Measurements from ENCODE around the gene PLCG2.
"Not testable (repeated sequence)": the region's sequence is repeated elsewhere in the genome, so short reads cannot be mapped to it uniquely, and the experiment has no call there.

The PLCG2 gene

GRCh38 chr16:81755915-81756614 is 23.0 kb upstream of the PLCG2 start:
- no peak for DNase-seq

GRCh38 chr16:81756615-81757356 is 22.3 kb upstream of the PLCG2 start:
- no peak for DNase-seq

DNA sequence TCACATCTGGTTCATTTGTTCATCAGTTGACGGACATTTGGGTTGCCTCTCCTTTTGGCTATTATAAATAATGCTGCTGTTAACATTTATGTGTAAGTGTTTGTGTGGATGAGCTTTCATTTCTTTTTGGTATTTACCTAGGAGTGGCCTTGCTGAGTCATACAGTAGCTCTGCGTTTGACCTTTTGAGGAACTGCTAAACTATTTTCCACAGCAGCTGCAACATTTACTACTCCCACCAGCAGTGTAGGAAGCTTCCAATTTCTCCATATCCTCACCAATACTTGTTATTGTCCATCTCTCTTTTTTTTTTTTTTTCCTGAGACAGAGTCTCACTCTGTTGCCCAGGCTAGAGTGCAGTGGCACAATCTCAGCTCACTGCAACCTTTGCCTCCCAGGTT is 20.7 kb upstream of the PLCG2 start:
- DNase-seq = no peak

GRCh38 chr16:81762322-81762721 is 16.8 kb upstream of the PLCG2 start:
- not testable (repeated sequence) for DNase-seq

DNA sequence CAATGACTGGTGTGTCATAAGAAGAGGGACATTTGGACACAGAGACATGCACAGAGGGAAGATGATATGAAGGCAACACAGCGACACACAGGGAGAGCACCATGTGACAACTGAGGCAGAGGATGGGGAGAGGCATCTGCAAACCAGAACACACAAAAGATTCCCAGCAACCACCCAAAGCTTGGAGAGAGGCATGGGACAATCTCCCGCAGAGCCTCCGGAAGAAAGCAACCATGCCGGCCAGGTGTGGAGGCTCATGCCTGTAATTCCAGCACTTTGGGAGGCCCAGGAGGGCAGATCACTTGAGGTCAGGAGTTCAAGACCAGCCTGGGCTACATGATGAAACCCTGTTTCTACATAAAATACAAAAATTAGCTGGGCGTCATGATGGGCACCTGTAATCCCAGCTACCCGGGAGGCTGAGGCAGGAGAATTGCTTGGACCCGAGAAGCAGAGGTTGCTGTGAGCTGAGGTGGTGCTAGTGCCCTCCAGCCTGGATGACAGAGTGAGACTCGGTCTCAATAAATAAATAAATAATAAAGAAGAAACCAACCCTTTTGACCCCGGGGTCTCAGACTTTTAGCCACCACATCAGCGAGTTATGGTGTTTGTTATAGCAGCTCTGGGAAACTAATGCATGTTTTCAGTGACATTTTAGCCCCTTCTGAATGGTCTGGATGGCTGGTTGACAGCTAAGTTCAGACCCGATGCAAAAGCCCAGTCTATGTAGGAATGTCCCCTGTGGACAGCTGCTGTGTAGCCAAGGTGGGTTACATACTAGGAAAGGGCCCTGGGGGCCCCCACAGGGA is 13.8 kb upstream of the PLCG2 start:
- no peak for DNase-seq

GRCh38 chr16:81765969-81766368 is 13.1 kb upstream of the PLCG2 start:
- no peak for DNase-seq

DNA sequence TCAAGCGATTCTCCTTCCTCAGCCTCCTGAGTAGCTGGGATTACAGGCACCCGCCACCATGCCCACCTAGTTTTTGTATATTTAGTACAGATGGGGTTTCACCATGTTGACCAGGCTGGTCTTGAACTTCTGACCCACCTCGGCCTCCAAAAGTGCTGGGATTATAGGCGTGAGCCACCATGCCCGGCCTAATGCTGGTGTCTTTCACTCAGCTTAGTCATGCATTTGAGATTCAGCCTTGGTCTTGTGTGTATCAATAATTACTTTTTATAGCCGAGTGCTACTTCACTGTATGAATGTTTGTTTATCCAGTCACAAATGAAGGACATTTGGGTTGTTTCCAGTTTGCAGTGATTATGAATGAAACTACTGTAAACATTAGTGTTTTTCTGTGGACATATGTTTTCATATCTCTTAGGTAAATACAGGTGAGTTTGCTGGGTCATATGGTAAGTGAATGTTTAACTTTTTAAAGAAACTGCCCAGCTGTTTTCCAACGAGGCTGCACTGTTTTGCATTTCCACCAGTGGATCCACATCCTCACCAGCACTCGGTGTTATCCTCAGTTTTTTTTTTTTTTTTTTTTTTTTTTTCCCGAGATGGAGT is 11.0 kb upstream of the PLCG2 start:
- no peak for DNase-seq

GRCh38 chr16:81770008-81770407 is 9.1 kb upstream of the PLCG2 start:
- no peak for DNase-seq

GRCh38 chr16:81774348-81774747 is 4.7 kb upstream of the PLCG2 start:
- no peak for DNase-seq

DNA sequence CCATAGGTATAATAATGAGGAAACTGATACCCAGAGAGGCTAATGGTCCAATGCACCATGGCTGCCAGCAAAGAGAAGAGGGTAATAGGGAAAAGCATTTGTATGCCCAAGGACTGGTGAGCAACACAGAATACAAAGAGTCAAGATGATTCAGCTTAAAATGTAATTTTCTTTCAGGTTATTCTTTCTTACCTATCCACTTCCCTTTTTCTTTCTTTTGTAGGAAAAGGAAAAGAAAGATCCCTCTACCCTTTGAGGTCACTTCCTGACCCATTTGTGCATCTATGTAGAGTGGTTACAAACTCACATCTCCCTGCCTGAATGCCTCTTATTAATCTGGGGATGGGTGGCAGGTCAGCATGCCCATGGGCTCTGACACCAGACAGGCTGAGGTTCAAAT is 3.5 kb upstream of the PLCG2 start:
- DNase-seq = no peak

- no peak for DNase-seq
Measured at GRCh38 chr16:81778231-81778630, 860 bp upstream of the PLCG2 start.

DNA sequence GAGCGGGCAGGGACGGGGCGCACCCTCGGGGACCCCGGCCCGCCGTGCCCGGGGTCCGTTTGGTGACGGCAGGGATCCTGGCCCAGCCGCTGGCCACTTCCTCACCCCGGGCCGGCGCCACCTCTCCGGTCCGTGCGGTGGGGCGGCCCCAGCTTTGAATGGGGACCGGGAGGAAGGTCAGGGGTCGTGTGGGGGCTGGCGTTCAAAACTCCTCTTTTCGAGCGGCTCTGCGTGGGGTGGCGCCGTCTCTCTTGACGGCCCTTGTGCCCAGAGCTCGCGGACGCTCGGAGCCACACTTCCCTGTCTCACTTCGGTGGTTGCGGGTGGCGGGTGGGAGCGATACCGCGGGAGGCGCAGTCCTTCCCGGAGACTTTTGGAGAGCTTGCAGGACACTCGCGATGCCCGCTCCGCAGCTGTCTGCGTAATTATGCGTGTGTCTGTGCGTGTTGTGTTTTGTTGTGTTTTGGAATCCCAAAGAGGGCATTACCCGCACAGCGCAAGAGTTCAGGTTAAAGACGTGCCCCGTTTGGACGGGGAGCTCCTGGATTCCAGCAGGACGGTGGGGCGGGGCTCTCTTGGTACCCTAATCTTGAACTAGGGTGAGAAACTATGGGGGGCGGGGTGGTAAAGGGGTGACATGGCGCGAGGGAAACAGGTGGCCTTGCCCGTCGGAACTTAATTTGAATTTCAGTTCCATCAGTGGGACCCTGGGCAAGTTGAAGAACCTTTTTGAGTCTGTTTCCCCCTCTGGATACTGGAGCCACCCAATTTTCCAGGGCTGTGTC is 637 bp downstream of the PLCG2 start:
- no peak for DNase-seq

- DNase-seq = no peak
Measured at GRCh38 chr16:81780350-81780749, 1.3 kb downstream of the PLCG2 start.

DNA sequence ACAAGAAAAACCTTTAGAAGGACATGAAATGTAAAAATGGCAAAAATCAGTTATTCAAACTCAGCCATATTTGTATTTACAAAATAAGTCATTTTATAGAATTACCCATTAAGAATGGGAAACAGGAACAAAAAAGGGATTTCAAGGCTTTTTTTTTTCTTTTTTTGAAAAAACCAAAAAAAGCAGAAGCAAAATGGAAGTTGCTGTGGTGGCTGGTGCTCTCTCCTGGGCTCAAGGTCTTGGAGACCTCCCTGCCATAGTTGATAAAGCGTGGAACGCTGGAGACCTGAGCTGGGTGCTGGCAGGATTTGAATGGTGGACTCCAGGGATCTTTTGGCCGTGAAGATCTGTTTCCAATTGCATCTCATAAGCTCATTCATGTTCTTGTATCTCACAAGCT is 3.1 kb downstream of the PLCG2 start:
- no peak for DNase-seq

DNA sequence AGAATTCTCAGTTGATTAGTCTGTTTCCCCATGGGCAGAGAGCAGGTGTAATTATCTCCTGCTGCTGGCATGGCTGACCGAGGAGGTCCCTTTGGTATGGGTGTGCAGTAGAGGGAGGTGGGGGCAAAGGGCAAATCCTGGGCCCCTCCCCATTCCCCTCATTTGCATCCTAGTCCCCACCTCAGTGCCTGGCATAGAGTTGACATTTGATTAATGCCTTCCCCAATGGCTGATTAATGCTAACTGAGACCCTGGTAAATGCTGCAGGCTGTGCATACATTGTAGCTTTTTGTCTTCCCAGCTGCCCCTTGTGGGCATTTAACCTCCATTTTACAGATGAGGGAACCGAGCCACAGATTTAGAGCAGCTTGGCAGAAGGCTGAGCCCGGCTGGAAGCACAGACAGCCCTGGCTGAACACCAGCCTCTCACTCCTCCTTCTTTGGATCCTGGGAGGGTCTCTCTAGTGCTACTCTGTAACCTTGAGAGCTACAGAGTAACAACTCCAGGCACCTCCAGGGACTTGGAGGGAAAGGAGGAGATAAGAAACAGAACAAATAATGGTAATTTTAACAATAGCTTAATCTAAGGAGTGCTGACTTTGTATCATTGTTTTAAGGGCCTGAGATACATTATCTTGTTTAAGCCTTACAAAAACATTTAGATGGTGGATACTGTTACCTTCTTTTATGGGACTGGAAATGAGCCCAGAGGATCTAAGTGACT is 5.1 kb downstream of the PLCG2 start:
- DNase-seq = no peak

DNA sequence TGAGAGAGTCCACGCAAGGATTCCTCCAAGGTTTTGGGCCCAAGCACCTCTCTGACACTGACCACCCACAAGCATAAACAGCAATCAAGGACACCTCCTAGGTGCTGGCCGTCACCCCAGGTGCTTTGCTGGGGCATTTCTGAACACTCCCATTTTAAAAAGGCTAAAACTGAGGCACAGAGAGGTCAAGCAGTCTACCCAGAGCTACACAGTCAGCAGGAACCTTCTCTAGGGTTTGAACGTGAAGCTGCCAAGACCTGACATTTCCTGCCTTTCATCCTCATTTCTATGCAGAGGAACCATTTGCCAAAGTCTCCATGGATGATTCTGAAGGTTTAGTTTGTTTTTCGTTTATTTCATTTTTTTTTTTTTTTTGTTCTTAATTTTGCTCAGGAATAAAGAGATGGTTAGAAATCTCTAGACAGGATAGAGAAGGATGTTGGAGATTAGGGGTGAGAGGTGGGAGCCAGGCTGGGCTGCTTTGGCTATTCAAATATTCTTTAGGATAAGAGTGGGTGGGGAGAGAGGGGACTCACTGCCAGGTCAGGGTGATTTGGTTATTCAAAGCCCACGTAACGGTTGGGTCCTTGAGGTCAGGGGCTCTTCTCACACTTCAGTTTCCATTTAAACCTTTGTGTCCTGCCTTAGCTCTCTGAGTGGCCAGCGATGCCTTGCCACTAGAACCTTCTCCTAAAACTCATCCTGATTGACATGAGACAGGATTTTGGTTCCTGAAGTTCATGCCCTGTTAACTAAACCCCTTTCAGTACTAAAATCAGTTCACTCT is 6.2 kb downstream of the PLCG2 start:
- no peak for DNase-seq

GRCh38 chr16:81786321-81786720 is 7.2 kb downstream of the PLCG2 start:
- DNase-seq = no peak

- DNase-seq = no peak
Measured at GRCh38 chr16:81786868-81787267, 7.8 kb downstream of the PLCG2 start.

DNA sequence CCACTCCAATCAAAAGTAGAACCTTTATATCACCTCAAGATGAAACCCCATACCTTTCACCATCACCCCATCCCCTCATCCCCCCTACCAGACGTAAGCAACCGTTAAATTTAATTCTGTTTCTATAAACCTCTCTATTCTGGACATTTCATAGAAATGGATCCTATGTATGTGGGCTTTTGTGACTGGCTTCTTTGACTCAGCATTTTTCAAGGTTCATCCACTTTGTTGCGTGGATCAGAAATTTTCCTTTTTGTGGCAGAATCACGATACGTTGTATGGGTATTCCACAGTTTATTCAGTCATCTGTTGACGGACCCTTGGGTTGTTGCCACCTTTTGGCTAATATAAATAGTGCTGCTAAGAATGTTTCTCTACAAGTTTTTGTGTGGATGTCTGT is 8.6 kb downstream of the PLCG2 start:
- no peak for DNase-seq

DNA sequence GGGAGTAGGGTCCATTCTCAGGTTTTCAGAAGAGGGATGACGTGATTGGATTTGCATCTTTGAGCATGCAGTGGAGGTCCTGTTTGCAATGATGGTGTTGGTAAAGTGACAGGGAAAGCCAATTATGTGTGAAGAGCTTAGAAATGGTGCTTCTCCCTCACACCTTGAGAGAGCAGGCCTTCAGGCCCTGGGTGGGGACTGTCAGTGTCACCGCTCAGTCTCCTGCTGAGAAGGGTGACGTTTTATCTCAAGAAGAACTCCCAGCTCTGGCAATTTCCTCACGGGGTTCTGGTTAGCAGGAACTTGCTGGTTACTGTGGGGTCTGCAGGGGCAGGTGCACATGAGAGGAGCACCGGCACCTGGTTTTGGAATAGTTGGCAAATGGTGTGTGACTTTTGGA is 11.2 kb downstream of the PLCG2 start:
- no peak for DNase-seq

GRCh38 chr16:81790830-81791435 is 11.8 kb downstream of the PLCG2 start:
- no peak for DNase-seq
